GM03348 (cell line): ENCODE data around the gene COLQ.
"Not testable (repeated sequence)": the region's sequence is repeated elsewhere in the genome, so short reads cannot be mapped to it uniquely, and the experiment has no call there.

Experiments
- DNase-seq: peaks from one replicate; pipeline ENCODE4 v3.0.0; 2012; ENCODE audit warnings: low spot score

The COLQ gene

DNA sequence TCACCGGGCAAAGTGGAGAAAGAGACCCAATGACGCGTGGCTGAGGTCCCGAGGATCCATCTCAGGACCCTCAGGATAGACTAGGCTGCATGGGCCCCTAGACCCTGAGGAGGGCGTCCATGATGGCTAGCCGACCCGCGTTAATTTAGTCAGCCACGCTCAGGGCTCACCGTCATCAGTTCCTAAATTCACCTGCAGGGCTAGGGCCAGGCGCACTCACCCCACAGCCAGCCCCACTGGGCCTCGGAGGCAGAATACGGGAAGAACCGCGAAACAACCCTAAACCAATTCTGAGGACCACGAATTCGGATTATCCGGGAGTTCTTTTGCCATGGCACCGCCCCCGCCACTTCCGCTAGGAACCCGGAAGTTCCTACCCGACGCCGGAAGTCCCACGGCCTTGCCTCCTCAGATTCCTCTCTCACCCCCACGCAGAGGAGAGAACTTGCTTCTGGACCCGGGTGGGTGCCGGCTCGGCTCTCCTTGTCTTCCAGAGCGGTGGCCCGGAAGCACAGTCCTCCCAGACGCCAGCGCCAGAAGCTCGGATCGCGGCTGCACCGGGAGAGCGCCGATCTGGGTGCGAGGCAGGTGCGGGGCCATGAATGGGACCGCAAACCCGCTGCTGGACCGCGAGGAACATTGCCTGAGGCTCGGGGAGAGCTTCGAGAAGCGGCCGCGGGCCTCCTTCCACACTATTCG is 94.2 kb downstream of the COLQ start, which contains the start of the genes EAF1 and METTL6:
TSS of gene EAF1 (plus strand) at position 417 of the 699 bp plus-strand sequence. CDS start at position 599, 182 bp downstream.
TSS of gene METTL6 (minus strand) at position 363 of the 699 bp plus-strand sequence. CDS start 1,033 bp downstream, outside the sequence.
- DNase-seq, result peak; percentile 95

DNA sequence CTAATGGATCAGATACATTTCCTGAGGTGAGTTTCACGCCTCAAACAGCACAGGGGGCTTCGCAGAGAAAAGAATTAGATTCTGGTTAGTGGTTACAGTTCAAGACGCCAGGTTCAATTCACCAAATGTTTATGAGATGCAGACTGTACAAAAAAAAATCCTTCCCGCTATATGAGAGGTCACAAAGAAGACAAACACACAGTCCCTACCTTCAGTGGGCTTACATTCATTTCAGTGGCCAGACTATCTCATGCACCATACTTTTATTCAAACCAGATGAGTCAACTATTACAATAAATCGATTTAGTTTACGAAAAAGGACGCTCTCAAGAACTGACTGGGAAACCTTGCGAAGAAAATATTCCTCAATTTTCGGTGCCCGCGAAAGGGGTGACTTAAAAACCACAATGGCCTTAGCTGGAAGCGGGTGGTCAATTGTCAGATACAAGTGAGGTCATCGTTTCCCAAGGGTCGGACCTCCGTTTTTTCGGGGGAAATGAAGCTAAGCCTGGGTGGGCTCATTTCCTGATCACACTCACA is 94.9 kb downstream of the COLQ start:
- DNase-seq, result no peak

DNA sequence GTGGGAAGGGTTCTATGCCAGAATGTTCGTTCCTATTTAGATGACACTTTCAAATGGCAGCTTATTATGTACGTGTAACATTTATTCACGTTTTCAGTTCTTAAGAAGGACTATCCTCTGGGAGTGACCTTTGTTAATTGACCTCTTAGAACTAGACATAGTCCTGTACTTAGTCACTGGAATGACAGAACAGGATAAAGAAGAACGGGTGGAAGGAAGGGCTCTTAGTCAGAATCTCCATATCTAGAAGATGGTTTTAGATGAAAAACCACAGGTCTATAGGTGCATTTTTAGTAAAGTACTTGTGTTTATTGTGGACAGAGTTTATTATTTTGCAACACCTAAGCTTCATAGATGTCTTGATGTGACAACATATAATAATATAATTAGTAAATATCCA is 100.6 kb downstream of the COLQ start:
- DNase-seq, result no peak

DNA sequence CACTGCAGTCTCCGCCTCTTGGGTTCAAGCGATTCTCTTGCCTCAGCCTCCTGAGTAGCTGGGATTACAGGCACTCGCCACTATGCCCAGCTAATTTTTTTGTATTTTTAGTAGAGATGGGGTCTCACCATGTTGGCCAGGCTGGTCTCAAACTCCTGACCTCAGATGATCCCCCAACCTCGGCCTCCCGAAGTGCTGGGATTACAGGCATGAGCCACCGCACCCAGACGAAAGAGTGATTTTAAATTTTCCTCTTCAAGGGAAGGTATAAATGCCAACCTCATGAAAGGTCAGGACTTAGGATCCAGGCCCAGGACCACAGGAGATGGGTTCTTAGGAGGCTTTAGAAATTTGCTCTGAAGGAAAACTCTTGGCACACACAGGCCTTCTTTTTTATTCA is 110.5 kb downstream of the COLQ start:
- DNase-seq, result not testable (repeated sequence)

DNA sequence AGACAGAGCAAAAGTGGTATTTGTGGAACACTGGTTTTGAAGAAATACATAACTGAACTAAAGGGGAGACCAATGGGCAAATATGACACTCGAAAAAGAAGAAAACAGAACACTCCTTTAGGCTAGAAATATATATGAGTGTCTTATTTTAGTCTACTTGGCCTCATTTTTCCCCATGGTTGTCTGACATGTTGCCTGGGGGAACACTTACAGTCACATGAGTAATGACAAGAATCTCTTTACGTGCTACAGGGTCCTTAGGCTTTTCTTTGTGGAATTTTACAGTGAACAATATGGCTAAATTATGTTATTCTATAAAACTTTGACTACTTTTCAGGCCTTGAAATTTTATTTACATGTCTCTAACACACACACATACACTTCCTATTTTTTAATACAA is 111.7 kb downstream of the COLQ start:
- no peak for DNase-seq

DNA sequence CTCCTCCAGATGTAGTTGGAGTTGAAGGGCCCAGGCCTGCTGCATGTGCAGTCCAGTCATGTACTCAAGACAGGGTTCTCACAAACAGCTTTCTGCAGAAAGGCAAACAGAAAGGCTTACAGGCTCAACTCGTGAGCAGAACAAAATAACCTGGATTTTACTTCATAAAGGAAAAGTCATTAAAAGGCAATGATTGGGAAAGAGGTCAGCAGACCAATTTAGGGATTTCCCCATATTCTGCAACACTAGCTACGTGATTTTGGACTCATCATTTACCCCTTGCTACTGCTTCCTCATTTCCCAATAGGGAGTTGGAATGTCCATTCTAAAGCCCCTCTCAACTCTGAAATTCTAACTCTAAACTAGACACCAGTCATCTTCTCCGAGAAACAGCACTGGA is 112.3 kb downstream of the COLQ start:
- no peak for DNase-seq

DNA sequence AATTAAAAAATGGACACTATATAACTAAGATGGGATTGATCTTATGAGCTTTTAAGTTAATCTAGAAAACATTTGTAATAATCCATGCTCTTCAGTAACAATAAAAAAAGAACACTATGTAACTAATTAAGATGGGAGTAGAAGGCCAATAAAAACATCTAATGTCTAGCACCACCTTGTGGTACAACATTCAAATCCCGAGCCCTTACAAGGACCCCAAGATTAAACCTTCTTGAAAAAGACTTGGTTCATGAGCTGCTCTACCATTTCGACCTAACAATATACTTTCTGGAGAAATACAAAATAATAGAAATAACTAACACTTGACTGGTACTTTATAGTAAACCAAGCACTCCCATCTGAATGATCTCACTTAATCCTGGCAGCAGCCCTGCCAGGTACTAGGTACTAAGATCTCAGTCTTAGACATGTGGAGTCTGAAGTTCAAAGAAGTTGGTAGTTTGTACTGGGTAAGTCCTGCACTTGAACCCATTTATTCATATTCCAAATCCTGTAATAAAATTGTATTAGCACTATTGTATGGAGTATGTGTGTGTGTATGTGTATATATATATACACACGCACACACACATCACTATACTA is 116.0 kb downstream of the COLQ start:
- DNase-seq, result peak; percentile 70

DNA sequence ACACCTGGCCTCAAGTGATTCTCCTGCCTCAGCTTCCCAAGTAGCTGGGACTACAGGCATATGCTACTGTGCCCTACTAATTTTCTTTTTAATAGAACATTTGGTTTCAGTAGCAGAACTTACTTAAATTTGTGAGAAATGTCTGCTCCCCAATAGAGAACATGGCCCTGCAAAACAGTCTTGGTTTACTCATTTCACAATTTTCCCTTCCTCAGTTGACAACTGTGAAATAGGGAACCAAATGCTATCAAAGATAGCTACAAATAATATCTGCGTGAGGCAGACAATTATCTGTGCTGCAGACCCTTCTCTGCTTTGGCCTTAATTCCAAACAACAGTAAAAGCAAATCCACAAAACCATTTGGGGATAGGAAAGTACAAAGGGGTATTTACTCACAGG is 116.7 kb downstream of the COLQ start:
- DNase-seq, result no peak

DNA sequence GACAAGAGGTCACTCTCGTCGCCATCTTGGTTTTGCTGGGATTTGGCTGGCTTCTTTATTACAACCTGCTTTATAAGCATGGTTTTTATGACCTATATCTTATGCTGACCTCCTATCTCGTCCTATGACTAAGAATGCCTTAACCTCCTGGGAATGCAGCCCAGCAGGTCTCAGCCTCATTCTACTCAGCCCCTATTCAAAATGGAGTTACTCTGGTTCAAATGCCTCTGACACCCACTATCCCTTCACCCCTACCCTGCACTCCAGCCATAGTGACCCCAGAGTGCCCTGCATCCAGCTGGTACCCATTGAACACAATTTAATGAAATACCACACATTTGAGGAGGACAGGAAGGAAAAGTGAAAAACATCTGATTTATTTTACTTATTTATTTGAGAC is 117.5 kb downstream of the COLQ start:
- no peak for DNase-seq

DNA sequence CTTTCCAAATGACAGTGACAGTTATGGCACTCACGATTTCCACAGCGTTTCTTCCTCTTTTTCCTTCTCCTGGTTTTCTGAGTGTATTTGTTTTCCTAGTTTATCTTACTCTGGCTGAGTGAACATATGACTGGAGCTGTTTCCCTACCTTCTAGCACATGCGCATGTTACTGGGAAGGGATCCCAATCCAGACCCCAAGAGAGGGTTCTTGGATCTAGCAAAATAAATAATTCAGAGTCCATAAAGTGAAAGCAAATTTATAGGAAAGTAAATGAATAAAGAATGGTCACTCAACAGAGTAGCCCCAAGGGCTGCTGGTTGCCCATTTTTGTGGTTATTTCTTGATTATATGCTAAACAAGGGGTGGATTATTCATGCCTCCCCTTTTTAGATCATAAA is 118.0 kb downstream of the COLQ start:
- DNase-seq, result no peak

DNA sequence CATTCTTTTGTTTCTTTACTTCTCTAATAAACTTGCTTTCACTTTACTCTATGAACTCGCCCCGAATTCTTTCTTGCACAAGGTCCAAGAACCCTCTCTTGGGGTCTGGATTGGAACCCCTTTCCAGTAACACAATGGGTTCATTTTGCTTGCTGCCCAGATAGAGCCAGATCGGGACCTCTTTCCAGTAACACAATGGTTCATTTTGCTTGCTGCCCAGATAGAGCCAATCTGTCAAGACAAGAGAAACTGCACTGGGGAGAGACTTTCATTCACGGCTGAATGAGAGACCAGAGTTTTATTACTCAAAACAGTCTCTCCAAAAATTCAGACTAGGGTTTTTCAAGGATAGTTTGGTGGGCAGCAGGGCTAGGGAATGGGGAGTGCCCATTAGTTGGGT is 119.6 kb downstream of the COLQ start:
- DNase-seq, result no peak
